Heart left ventricle (tissue), 13 donors: ENCODE results near the gene USP6NL.

Experiments
- CTCF ChIP-seq, 12 donors: fragments of 200-600 bp; sonication (generic) in 4 of 12; IDR thresholded peaks; one replicate each; pipeline versions ENCODE4 v1.5.0 to v1.8.0; 2018 to 2022; ENCODE audit warnings: antibody characterized with exemption in 12 of 12, mild to moderate bottlenecking in 5 of 12
- POLR2A ChIP-seq, 2 donors: fragments of 450-650 bp; IDR thresholded peaks; one replicate each; pipeline ENCODE4 v1.6.1; 2017; ENCODE audit warnings: antibody characterized with exemption in 2 of 2, mild to moderate bottlenecking in 2 of 2, moderate library complexity in 2 of 2
- donor health status: ischemic (EF 13 %, LVEDD 7.1; RV severe dilation, severe dysfunction).
- donor health status: DM: no; HTN: yes; CAD: no.
- donor health status: DM: no; HTN: no; CAD: no.
- donor health status: ischemic (EF 25% LVEDD 6.9; RV normal size, moderate dysfunction).
- donor health status: ischemic (EF 25% LVEDD 5.7; RV mildly dilated, moderate dysfunction).
- donor health status: ischemic (EF 35%, LVEDD 5.7; RV mildly dilated, moderate dysfunction).
- donor health status: nonischemic (EF 11% LVEDD 7.7; RV severe dilation, severe dysfunction).
- donor health status: DM: yes; HTN: yes; CAD: no.
- donor health status: PGD.
- donor health status: ischemic (EF 29% LVEDD 5.4; RV normal size, mild dysfunction).
- donor health status: nonischemic (EF 23%, LVEDD 6.1; RV moderate dilation, normal function).

DNA sequence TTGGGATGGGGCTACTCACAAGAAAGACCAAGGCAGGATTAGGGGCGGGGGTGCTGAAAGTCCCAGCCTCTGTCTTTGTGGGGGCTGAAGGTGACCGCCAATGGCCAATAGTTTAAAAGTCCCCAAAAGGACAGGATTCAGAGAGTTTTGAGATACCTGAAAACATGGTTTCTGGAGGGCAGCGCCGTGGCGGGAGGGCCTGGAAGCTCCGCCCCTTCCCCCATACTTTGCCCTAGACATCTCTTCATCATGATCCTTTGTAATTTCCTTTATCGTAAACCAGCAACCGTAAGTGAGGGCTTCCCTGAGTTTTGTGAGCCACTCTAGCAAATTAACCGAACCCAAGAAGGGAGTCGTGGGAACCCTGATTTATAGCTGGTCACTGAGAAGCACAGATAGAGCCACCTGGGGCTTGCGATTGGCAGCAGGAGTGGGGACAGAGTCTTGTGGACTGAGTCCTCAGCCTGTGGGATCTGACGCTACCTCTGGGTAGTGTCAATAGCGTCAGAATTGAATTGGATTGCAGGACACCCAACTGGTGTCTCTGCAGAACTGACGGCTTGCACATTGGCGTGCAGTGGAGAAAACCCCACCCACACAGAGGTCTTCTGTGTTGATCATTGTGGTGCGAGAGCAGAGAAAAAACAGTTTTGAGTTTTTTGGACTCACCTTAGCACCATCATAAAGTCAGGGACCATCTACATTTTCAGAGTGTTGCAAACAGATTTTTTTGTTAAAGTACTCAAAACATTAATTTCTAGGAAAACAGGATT, 169.3 kb downstream of the USP6NL start:
- TF ChIP-seq CTCF (IDR thresholded peaks at IDR 0.05), result no peak
- no peak for TF ChIP-seq POLR2A (IDR thresholded peaks at IDR 0.05)
